ENCODE results near the gene UBASH3B. TPM values are rescaled to one million over a fixed set of nuclear protein-coding genes. Genes with fewer than 3 reads are reported as not detected.
"Not testable (repeated sequence)": the region's sequence is repeated elsewhere in the genome, so short reads cannot be mapped to it uniquely, and the experiment has no call there.

The UBASH3B gene
- polyA plus RNA-seq, 1 experiment = 19.1 TPM

DNA sequence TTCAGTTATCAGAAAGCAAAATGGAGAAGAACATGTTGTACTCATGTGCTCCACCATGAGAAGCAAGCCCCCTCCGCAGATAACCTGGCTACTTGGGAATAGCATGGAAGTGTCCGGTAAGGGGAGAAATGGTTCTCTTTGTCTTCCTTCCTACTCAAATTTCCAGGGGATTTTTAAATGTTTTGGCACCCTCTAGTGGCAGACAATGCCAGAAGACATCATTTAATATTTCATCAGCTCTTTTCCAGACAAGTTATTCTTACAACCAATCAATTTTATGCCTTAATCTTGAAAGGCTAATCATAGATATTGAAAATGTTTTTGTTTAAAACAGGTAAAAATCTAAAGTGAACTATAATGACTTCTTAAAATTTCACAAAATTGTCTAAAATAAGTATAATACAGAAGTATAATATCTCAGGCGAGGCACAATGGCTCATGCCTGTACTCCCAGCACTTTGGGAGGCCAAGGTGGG lies 198.5 kb downstream of the UBASH3B start:
- Histone ChIP-seq H3K27me3 (ENCODE audit: control insufficient read depth, insufficient read depth, low read length) (no peaks in the 10 kb centered on the region), H3K9me3 (ENCODE audit: control insufficient read depth, insufficient read depth, low read length) (no peaks in the 10 kb centered on the region), H3K4me3 (ENCODE audit: low read depth, low read length) (no peak overlapping the region), H3K27ac (ENCODE audit: low read depth, low read length) (no peak overlapping the region)
- peak; percentile 59 for DNase-seq (ENCODE audit: low read depth, low spot score)
- TF ChIP-seq, protein P1, sequence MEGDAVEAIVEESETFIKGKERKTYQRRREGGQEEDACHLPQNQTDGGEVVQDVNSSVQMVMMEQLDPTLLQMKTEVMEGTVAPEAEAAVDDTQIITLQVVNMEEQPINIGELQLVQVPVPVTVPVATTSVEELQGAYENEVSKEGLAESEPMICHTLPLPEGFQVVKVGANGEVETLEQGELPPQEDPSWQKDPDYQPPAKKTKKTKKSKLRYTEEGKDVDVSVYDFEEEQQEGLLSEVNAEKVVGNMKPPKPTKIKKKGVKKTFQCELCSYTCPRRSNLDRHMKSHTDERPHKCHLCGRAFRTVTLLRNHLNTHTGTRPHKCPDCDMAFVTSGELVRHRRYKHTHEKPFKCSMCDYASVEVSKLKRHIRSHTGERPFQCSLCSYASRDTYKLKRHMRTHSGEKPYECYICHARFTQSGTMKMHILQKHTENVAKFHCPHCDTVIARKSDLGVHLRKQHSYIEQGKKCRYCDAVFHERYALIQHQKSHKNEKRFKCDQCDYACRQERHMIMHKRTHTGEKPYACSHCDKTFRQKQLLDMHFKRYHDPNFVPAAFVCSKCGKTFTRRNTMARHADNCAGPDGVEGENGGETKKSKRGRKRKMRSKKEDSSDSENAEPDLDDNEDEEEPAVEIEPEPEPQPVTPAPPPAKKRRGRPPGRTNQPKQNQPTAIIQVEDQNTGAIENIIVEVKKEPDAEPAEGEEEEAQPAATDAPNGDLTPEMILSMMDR (IDR thresholded peaks at IDR 0.05; ENCODE audit: low read depth, low read length) = peak; percentile 69
- ChIA-PET POLR2A (interaction anchor here (1.0 kb wide), 1 partner anchor 225 kb away, joined by 4 read pairs; no protein-coding TSS in a partner anchor), CTCF (interaction anchor here (0.5 to 14.5 kb wide), 42 partner anchors 10 to 280 kb away, joined by 3 to 503 read pairs (median 5); partner anchors contain the start of gene UBASH3B)

DNA sequence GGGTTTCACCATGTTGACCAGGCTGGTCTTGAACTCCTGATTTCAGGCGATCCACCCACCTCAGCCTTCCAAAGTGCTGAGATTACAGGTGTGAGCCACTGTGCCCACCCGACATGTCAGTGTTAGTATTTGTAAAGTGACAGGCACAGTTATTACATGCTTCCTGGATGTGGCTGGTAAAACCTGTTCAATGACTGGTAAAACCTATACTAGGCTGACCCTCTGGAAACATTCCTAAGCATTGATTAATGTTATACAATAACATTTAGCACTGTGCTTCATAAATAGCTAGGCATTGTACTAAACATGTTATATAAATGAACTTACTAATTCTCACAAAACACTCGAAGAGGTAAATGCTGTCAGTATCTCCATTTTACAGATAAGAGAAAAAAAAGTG lies 206.1 kb downstream of the UBASH3B start:
- peaks cover 14% of the 10 kb centered on the region for H3K27me3 ChIP-seq (ENCODE audit: control insufficient read depth, insufficient read depth, low read length)
- ChIA-PET POLR2A (no interaction called here), CTCF (interaction anchor here (3.2 to 6.5 kb wide), 4 partner anchors 9 to 193 kb away, joined by 39 to 324 read pairs (median 58); no protein-coding TSS in a partner anchor)
- H3K9me3 ChIP-seq (ENCODE audit: control insufficient read depth, insufficient read depth, low read length) = no peaks in the 10 kb centered on the region
- H3K4me3 ChIP-seq (ENCODE audit: low read depth, low read length) = no peak overlapping the region
- DNase-seq (ENCODE audit: low read depth, low spot score) = no peak
- TF ChIP-seq, protein P1 (IDR thresholded peaks at IDR 0.05; ENCODE audit: low read depth, low read length) = no peak
- no peak overlapping the region for H3K27ac ChIP-seq (ENCODE audit: low read depth, low read length)

DNA sequence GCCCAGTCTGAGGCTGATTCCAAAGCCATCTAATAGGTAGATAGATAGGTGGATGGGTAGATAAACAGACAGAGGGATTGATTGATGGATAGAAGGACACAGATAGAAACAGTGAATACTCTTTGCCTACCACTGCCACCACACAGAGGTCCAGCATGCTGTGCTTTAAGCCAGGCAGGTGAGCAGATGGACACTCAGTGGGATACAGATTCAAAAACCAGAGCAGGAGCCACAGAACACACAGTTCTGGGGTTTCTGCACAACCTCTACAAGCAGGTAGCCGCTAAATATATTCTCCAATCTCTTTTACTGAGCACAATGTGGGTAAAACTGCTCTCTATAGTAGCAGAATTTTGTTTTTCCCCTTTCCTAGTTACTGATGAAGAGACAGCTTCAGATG lies 206.6 kb downstream of the UBASH3B start:
- H3K9me3 ChIP-seq (ENCODE audit: control insufficient read depth, insufficient read depth, low read length) = no peaks in the 10 kb centered on the region
- DNase-seq (ENCODE audit: low read depth, low spot score) = no peak
- peaks cover 14% of the 10 kb centered on the region for H3K27me3 ChIP-seq (ENCODE audit: control insufficient read depth, insufficient read depth, low read length)
- no peak overlapping the region for H3K4me3 ChIP-seq (ENCODE audit: low read depth, low read length)
- ChIA-PET POLR2A (no interaction called here), CTCF (interaction anchor here (1.0 to 6.5 kb wide), 6 partner anchors 10 to 385 kb away, joined by 5 to 324 read pairs (median 46); no protein-coding TSS in a partner anchor)
- H3K27ac ChIP-seq (ENCODE audit: low read depth, low read length) = no peak overlapping the region
- TF ChIP-seq, protein P1 (IDR thresholded peaks at IDR 0.05; ENCODE audit: low read depth, low read length) = no peak

DNA sequence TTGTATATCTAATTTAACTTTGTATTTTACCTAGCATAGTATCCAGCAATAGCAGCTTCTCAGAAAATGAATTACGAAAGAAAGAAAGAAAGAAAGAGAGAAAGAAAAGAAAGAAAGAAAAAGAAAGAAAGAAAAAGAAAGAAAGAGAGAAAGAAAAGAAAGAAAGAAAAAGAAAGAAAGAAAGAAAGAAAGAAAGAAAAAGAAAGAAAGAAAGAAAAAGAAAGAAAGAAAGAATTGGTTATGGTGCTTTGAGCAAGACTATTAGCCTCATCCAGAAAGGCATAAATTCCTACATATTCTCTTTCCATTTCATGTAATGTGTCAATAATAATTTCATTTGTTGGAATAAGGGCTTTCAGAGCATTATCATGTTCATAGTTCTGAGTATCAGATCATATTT lies 207.6 kb downstream of the UBASH3B start:
- POLR2A ChIA-PET; H3K4me3 ChIP-seq (ENCODE audit: low read depth, low read length); H3K27ac ChIP-seq (ENCODE audit: low read depth, low read length); H3K9me3 ChIP-seq (ENCODE audit: control insufficient read depth, insufficient read depth, low read length); DNase-seq (ENCODE audit: low read depth, low spot score): not testable (repeated sequence)
- CTCF ChIA-PET = interaction anchor here (0.5 to 6.5 kb wide), 60 partner anchors 8 to 1858 kb away, joined by 3 to 324 read pairs (median 5); no protein-coding TSS in a partner anchor
- peaks cover 18% of the 10 kb centered on the region for H3K27me3 ChIP-seq (ENCODE audit: control insufficient read depth, insufficient read depth, low read length)

DNA sequence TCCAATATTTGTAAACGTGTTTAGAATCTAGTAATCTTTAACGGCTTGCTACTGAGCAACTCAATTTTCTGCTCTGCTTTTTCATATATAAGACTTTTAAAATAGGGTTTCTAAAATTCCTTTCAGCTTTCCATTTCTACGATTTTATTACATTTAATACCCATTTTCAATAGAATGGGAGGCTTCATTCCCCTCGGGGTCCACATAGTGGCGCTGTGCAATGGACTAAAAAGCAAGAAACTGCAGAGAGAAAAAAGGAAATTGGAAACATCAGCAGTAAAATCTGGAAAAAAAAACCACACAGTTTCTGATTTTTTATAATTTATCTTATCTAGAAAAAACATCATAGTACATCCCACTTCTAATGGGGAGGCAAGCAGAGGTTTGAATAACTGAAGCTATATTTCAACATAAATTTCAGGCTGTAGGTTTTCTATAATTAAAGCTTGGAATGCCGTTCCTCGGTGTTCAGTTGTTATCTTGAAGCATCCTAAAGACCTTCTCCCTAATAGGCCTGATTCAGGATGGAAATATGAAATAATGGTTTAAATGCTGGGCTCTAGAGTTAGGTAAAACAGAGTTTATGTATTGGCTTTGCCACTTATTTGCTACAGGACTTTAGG lies 208.3 kb downstream of the UBASH3B start:
- Histone ChIP-seq H3K9me3 (ENCODE audit: control insufficient read depth, insufficient read depth, low read length) (no peaks in the 10 kb centered on the region), H3K27me3 (ENCODE audit: control insufficient read depth, insufficient read depth, low read length) (peaks cover 22% of the 10 kb centered on the region), H3K27ac (ENCODE audit: low read depth, low read length) (no peak overlapping the region), H3K4me3 (ENCODE audit: low read depth, low read length) (no peak overlapping the region)
- POLR2A ChIA-PET = interaction anchor here (0.7 kb wide), 1 partner anchor 191 kb away, joined by 3 read pairs; no protein-coding TSS in a partner anchor
- TF ChIP-seq, protein P1 (IDR thresholded peaks at IDR 0.05; ENCODE audit: low read depth, low read length) = peak; percentile 93
- CTCF ChIA-PET = interaction anchor here (0.5 to 6.5 kb wide), 65 partner anchors 9 to 1857 kb away, joined by 3 to 324 read pairs (median 4); no protein-coding TSS in a partner anchor
- no peak for DNase-seq (ENCODE audit: low read depth, low spot score)

Small RNA genes lying within 50 kb of the gene (small RNA-seq; reads per million reads assigned to genes)
- not detected for gene RF01210 (ENCODE audit: insufficient read length, low read depth)

Other genes with a start within 250 kb of the UBASH3B start
- not detected in 2 replicates for gene CRTAM, start 182.8 kb downstream of the UBASH3B start, polyA plus RNA-seq (2011; rRNA removed)
- gene JHY, start 227.0 kb downstream of the UBASH3B start, polyA plus RNA-seq (2011; rRNA removed) = 0.82 and 1.4 TPM in 2 replicates